Sigmoid colon (tissue), 7 donors: Measurements from ENCODE around the gene PARD3. TPM values are rescaled to one million over a fixed set of nuclear protein-coding genes. Genes with fewer than 3 reads are reported as not detected.

Experiments
- DNase-seq: peaks from one replicate; pipeline ENCODE4 v3.0.0-alpha.2; 2019
- H3K27ac ChIP-seq, 4 donors: fragments of 200-600 bp; sonication (generic); one replicate each; pipeline ENCODE4 v1.5.1; 2016 to 2019; ENCODE audit warnings: mild to moderate bottlenecking in 1 of 4
- H3K27me3 ChIP-seq, 3 donors: fragments of 200-600 bp; sonication (generic); one replicate each; pipeline ENCODE4 v1.5.1; 2019; ENCODE audit warnings: mild to moderate bottlenecking in 1 of 3
- H3K36me3 ChIP-seq, 4 donors: fragments of 200-600 bp; sonication (generic); one replicate each; pipeline ENCODE4 v1.5.1; 2016 to 2019
- H3K4me1 ChIP-seq, 4 donors: fragments of 200-600 bp; sonication (generic); one replicate each; pipeline ENCODE4 v1.5.1; 2017 to 2019
- H3K4me3 ChIP-seq, 4 donors: fragments of 200-600 bp; sonication (generic); one replicate each; pipeline ENCODE4 v1.5.1; 2017 to 2019; ENCODE audit warnings: mild to moderate bottlenecking in 2 of 4, moderate library complexity in 1 of 4
- H3K9me3 ChIP-seq, 4 donors: fragments of 200-600 bp in 3 of 4; sonication (generic) in 3 of 4; one replicate each; pipeline versions ENCODE4 v1.5.1 to v1.6.1; 2013 to 2019
- CTCF ChIP-seq, 4 experiments: fragments of 450-650 bp in 3 of 4; fragments of 200-600 bp in 1 of 4; IDR thresholded peaks; one replicate each; pipeline ENCODE4 v1.5.1; 2016 to 2019; ENCODE audit warnings: antibody characterized with exemption in 4 of 4, mild to moderate bottlenecking in 3 of 4, moderate library complexity in 2 of 4
- EP300 ChIP-seq, 4 donors: sonication (generic); formaldehyde crosslinking; IDR thresholded peaks; one replicate each; pipeline ENCODE4 v1.6.1; 2017; ENCODE audit warnings: antibody characterized with exemption in 4 of 4
- POLR2A ChIP-seq, 2 donors: fragments of 450-650 bp; IDR thresholded peaks; one replicate each; pipeline ENCODE4 v1.6.1; 2016; ENCODE audit warnings: antibody characterized with exemption in 2 of 2, mild to moderate bottlenecking in 2 of 2, moderate library complexity in 2 of 2
- POLR2AphosphoS5 ChIP-seq, 4 donors: sonication (generic); formaldehyde crosslinking; IDR thresholded peaks; one replicate each; pipeline ENCODE4 v1.6.1; 2017; ENCODE audit warnings: antibody characterized with exemption in 4 of 4
- WGBS, 2 donors: extraction: QIAGEN DNeasy Blood & Tissue Kit; methylation state at CpG; one replicate each; pipeline ENCODE4 v1.1.7; 2013; 5-methylcytosine and 5-hydroxymethylcytosine counted together
- intact Hi-C: fragments of 100-400 bp; cut with DNase I; formaldehyde crosslinking; loops from one replicate; pipeline ENCODE4 v1.15.1; 2023
- polyA plus RNA-seq, 3 donors: library from polyadenylated mRNA; stranded (reverse); fragments of 200-250 nt; gene quantifications; one replicate each; pipeline ENCODE4 v1.2.3, GENCODE V29; 2013
- total RNA-seq, 4 donors: library from RNA; depleted of rRNA; stranded (reverse); fragments of >200 nt; gene quantifications; one replicate each; pipeline ENCODE4 v1.1.0, GENCODE V29; 2016
- donor health status: healthy with polysubstance abuse.
- donor health status: Bipolar disorder and iron deficiency.
- donor health status: healthy.

PARD3 gene
- total and polyA plus RNA-seq, 7 donors, result 17.5 to 96.4 (median 75.9) TPM

GRCh38 chr10:34762603-34763299 lies 52.3 kb downstream of the PARD3 start:
- TF ChIP-seq POLR2A (IDR thresholded peaks at IDR 0.05), result no peak
- Histone ChIP-seq H3K4me3 (no peak overlapping the region), H3K4me1 (peaks cover 0 to 79% (median 60%) of the 10 kb centered on the region in 4 donors), H3K9me3 (no peaks in the 10 kb centered on the region), H3K27ac (no peak overlapping the region), H3K27me3 (no peaks in the 10 kb centered on the region), H3K36me3 (no peaks in the 10 kb centered on the region)
- DNase-seq, result no peak
- WGBS, 2 donors, result 83 to 93% methylated on average over 5 of the region's 5 CpGs
- intact Hi-C loops, result no loop called here

- H3K9me3 ChIP-seq, result no peaks in the 10 kb centered on the region
- H3K27me3 ChIP-seq, result no peaks in the 10 kb centered on the region
- H3K4me3 ChIP-seq, result no peak overlapping the region
- no peak for TF ChIP-seq POLR2AphosphoS5 (IDR thresholded peaks at IDR 0.05)
- TF ChIP-seq POLR2A (IDR thresholded peaks at IDR 0.05), result no peak
- no peak for TF ChIP-seq EP300 (IDR thresholded peaks at IDR 0.05)
- no peak for TF ChIP-seq CTCF (IDR thresholded peaks at IDR 0.05)
- intact Hi-C loops, result no loop called here
- H3K4me1 ChIP-seq, result peaks cover 0 to 82% (median 61%) of the 10 kb centered on the region in 4 donors
- DNase-seq, result no peak
- WGBS, 2 donors, result 92 to 95% methylated on average over 3 of the region's 3 CpGs
- H3K36me3 ChIP-seq, result no peaks in the 10 kb centered on the region
- H3K27ac ChIP-seq, result no peak overlapping the region
Measured at GRCh38 chr10:34762156-34762555, 52.9 kb downstream of the PARD3 start.

GRCh38 chr10:34761453-34761852 lies 53.6 kb downstream of the PARD3 start:
- H3K4me1 ChIP-seq, result peaks cover 0 to 78% (median 55%) of the 10 kb centered on the region in 4 donors
- DNase-seq, result no peak
- TF ChIP-seq POLR2A (IDR thresholded peaks at IDR 0.05) (no peak), POLR2AphosphoS5 (IDR thresholded peaks at IDR 0.05) (no peak), EP300 (IDR thresholded peaks at IDR 0.05) (no peak), CTCF (IDR thresholded peaks at IDR 0.05) (no peak)

GRCh38 chr10:34760606-34761005 lies 54.5 kb downstream of the PARD3 start:
- H3K4me1 ChIP-seq, result peaks cover 0 to 70% (median 50%) of the 10 kb centered on the region in 4 donors
- H3K4me3 ChIP-seq, result no peak overlapping the region
- WGBS, 2 donors, result 87 to 90% methylated on average over 1 of the region's 1 CpG
- H3K36me3 ChIP-seq, result no peaks in the 10 kb centered on the region
- H3K27me3 ChIP-seq, result no peaks in the 10 kb centered on the region
- TF ChIP-seq POLR2A (IDR thresholded peaks at IDR 0.05) (no peak), EP300 (IDR thresholded peaks at IDR 0.05) (no peak), CTCF (IDR thresholded peaks at IDR 0.05) (no peak), POLR2AphosphoS5 (IDR thresholded peaks at IDR 0.05) (no peak)
- no peak for DNase-seq
- H3K9me3 ChIP-seq, result no peaks in the 10 kb centered on the region
- no peak overlapping the region for H3K27ac ChIP-seq
- intact Hi-C loops, result no loop called here

More at GRCh38 chr10:34761453-34761852, 53.6 kb downstream of the PARD3 start:
- H3K4me3 ChIP-seq, result no peak overlapping the region
- H3K27ac ChIP-seq, result no peak overlapping the region
- H3K27me3 ChIP-seq, result no peaks in the 10 kb centered on the region
- intact Hi-C loops, result no loop called here
- H3K9me3 ChIP-seq, result no peaks in the 10 kb centered on the region
- no peaks in the 10 kb centered on the region for H3K36me3 ChIP-seq
- 56 to 86% methylated on average over 1 of the region's 1 CpG for WGBS, 2 donors

GRCh38 chr10:34759837-34760215 lies 55.3 kb downstream of the PARD3 start:
- H3K27me3 ChIP-seq, result no peaks in the 10 kb centered on the region
- peak overlapping the region in 1 of 4 donors; percentile 9 for H3K27ac ChIP-seq
- no peaks in the 10 kb centered on the region for H3K36me3 ChIP-seq
- H3K4me3 ChIP-seq, result no peak overlapping the region
- intact Hi-C loops, result loop anchor here (2.0 kb wide), 1 partner anchor 15 kb away; no protein-coding TSS in a partner anchor
- DNase-seq, result no peak
- no peak for TF ChIP-seq POLR2AphosphoS5 (IDR thresholded peaks at IDR 0.05)
- TF ChIP-seq EP300 (IDR thresholded peaks at IDR 0.05), result no peak
- TF ChIP-seq POLR2A (IDR thresholded peaks at IDR 0.05), result no peak
- TF ChIP-seq CTCF (IDR thresholded peaks at IDR 0.05), result no peak
- peaks cover 0 to 70% (median 50%) of the 10 kb centered on the region in 4 donors for H3K4me1 ChIP-seq
- H3K9me3 ChIP-seq, result no peaks in the 10 kb centered on the region
- 80 to 86% methylated on average over 6 of the region's 6 CpGs for WGBS, 2 donors
